ENCODE data around the gene PRDM11.

PRDM11 gene

GRCh38 chr11:45259592-45259991, 113.2 kb downstream of the PRDM11 start:
- no peaks in the 10 kb centered on the region for H3K36me3 ChIP-seq (ENCODE audit: control insufficient read depth in 1 of 2, insufficient read depth in 2 of 2, low read depth in 1 of 2, low read length in 2 of 2)
- H4K91ac ChIP-seq (ENCODE audit: low read length): no peak overlapping the region
- no peak overlapping the region for H2AFZ ChIP-seq (ENCODE audit: low read depth, low read length)
- H4K8ac ChIP-seq (ENCODE audit: low read length): no peak overlapping the region
- no peaks in the 10 kb centered on the region for H3K79me1 ChIP-seq (replicated peaks; ENCODE audit: low read length, poor library complexity, severe bottlenecking)
- H3K4me2 ChIP-seq (ENCODE audit: low read length, poor library complexity, severe bottlenecking): no peak overlapping the region
- H2AK5ac ChIP-seq (ENCODE audit: low read length, severe bottlenecking): no peak overlapping the region
- peaks cover 0 to 23% of the 10 kb centered on the region in 2 experiments for H3K27me3 ChIP-seq (ENCODE audit: control insufficient read depth in 1 of 2, insufficient read depth in 1 of 2, low read length in 2 of 2)
- no peak overlapping the region for H2BK12ac ChIP-seq (ENCODE audit: low read length in 2 of 2)
- H3K9me3 ChIP-seq (ENCODE audit: control insufficient read depth, low read length): no peaks in the 10 kb centered on the region
- H3K9ac ChIP-seq (ENCODE audit: low read length): no peak overlapping the region
- no peak overlapping the region for H3K23ac ChIP-seq (ENCODE audit: low read length in 2 of 2)
- H2BK15ac ChIP-seq (ENCODE audit: low read depth, poor library complexity, severe bottlenecking): no peak overlapping the region
- peaks cover 14% of the 10 kb centered on the region for H3K4me1 ChIP-seq (ENCODE audit: control insufficient read depth, insufficient read depth, low read depth, low read length)
- H2BK120ac ChIP-seq (ENCODE audit: low read depth, low read length): no peak overlapping the region
- no peak overlapping the region for H3K18ac ChIP-seq (ENCODE audit: low read depth in 1 of 2, low read length in 2 of 2)
- no peak overlapping the region for H3K4me3 ChIP-seq (ENCODE audit: insufficient read depth in 1 of 2, low read depth in 1 of 2, low read length in 2 of 2)
- 92% methylated on average over 3 of the region's 3 CpGs for WGBS
- H3K4ac ChIP-seq (ENCODE audit: low read depth in 1 of 2, low read length in 2 of 2): no peak overlapping the region
- H2BK5ac ChIP-seq (ENCODE audit: low read depth, low read length, poor library complexity, severe bottlenecking): no peak overlapping the region
- no peak for DNase-seq
- no peak overlapping the region for H3K27ac ChIP-seq (ENCODE audit: low read length, poor library complexity, severe bottlenecking)
- H3K14ac ChIP-seq (ENCODE audit: low read length in 2 of 2): no peak overlapping the region

DNA sequence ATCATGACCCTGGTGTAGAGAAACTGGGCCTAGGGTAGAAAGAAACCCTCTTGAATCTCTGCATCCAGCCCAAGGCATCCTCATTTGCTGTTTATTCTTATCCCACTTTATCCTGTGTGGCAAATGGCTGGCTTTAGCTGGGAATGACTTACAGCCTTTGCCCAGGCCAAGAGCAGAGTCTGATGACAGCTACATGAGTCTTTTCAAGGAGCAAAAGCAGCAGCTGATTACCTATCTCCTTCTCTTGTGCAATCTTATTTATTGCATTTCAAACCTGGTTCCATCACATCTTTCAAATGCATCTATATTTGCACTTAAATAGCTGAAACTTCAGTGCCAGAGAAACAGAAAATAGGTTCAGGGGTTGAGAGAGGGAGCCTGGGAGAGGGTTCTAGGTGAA, 113.6 kb downstream of the PRDM11 start:
- DNase-seq: no peak
- H2BK120ac ChIP-seq (ENCODE audit: low read depth, low read length): no peak overlapping the region
- no peak overlapping the region for H2BK15ac ChIP-seq (ENCODE audit: low read depth, poor library complexity, severe bottlenecking)
- no peaks in the 10 kb centered on the region for H3K36me3 ChIP-seq (ENCODE audit: control insufficient read depth in 1 of 2, insufficient read depth in 2 of 2, low read depth in 1 of 2, low read length in 2 of 2)
- H2BK12ac ChIP-seq (ENCODE audit: low read length in 2 of 2): no peak overlapping the region
- H3K14ac ChIP-seq (ENCODE audit: low read length in 2 of 2): no peak overlapping the region
- H3K4me2 ChIP-seq (ENCODE audit: low read length, poor library complexity, severe bottlenecking): no peak overlapping the region
- no peak overlapping the region for H2AFZ ChIP-seq (ENCODE audit: low read depth, low read length)
- no peak overlapping the region for H3K23ac ChIP-seq (ENCODE audit: low read length in 2 of 2)
- H3K18ac ChIP-seq (ENCODE audit: low read depth in 1 of 2, low read length in 2 of 2): no peak overlapping the region
- peaks cover 14% of the 10 kb centered on the region for H3K4me1 ChIP-seq (ENCODE audit: control insufficient read depth, insufficient read depth, low read depth, low read length)
- H3K27me3 ChIP-seq (ENCODE audit: control insufficient read depth in 1 of 2, insufficient read depth in 1 of 2, low read length in 2 of 2): peaks cover 0 to 22% of the 10 kb centered on the region in 2 experiments
- H3K4me3 ChIP-seq (ENCODE audit: insufficient read depth in 1 of 2, low read depth in 1 of 2, low read length in 2 of 2): no peak overlapping the region
- H3K27ac ChIP-seq (ENCODE audit: low read length, poor library complexity, severe bottlenecking): no peak overlapping the region
- H3K9me3 ChIP-seq (ENCODE audit: control insufficient read depth, low read length): no peaks in the 10 kb centered on the region
- no peak overlapping the region for H4K91ac ChIP-seq (ENCODE audit: low read length)
- H3K4ac ChIP-seq (ENCODE audit: low read depth in 1 of 2, low read length in 2 of 2): no peak overlapping the region
- H3K9ac ChIP-seq (ENCODE audit: low read length): no peak overlapping the region
- no peak overlapping the region for H2BK5ac ChIP-seq (ENCODE audit: low read depth, low read length, poor library complexity, severe bottlenecking)
- H3K79me1 ChIP-seq (replicated peaks; ENCODE audit: low read length, poor library complexity, severe bottlenecking): no peaks in the 10 kb centered on the region
- no peak overlapping the region for H4K8ac ChIP-seq (ENCODE audit: low read length)
- no peak overlapping the region for H2AK5ac ChIP-seq (ENCODE audit: low read length, severe bottlenecking)

- Histone ChIP-seq H3K9ac (ENCODE audit: low read length) (no peak overlapping the region), H2BK15ac (ENCODE audit: low read depth, poor library complexity, severe bottlenecking) (no peak overlapping the region), H2BK5ac (ENCODE audit: low read depth, low read length, poor library complexity, severe bottlenecking) (no peak overlapping the region), H2AK5ac (ENCODE audit: low read length, severe bottlenecking) (no peak overlapping the region), H3K27ac (ENCODE audit: low read length, poor library complexity, severe bottlenecking) (no peak overlapping the region), H3K23ac (ENCODE audit: low read length in 2 of 2) (no peak overlapping the region), H3K4me3 (ENCODE audit: insufficient read depth in 1 of 2, low read depth in 1 of 2, low read length in 2 of 2) (no peak overlapping the region), H3K14ac (ENCODE audit: low read length in 2 of 2) (no peak overlapping the region), H3K4me2 (ENCODE audit: low read length, poor library complexity, severe bottlenecking) (no peak overlapping the region), H4K8ac (ENCODE audit: low read length) (no peak overlapping the region), H3K79me1 (replicated peaks; ENCODE audit: low read length, poor library complexity, severe bottlenecking) (no peaks in the 10 kb centered on the region), H4K91ac (ENCODE audit: low read length) (no peak overlapping the region), H3K36me3 (ENCODE audit: control insufficient read depth in 1 of 2, insufficient read depth in 2 of 2, low read depth in 1 of 2, low read length in 2 of 2) (no peaks in the 10 kb centered on the region), H2AFZ (ENCODE audit: low read depth, low read length) (no peak overlapping the region), H2BK12ac (ENCODE audit: low read length in 2 of 2) (no peak overlapping the region), H3K27me3 (ENCODE audit: control insufficient read depth in 1 of 2, insufficient read depth in 1 of 2, low read length in 2 of 2) (peaks cover 0 to 16% of the 10 kb centered on the region in 2 experiments), H3K4me1 (ENCODE audit: control insufficient read depth, insufficient read depth, low read depth, low read length) (peaks cover 27% of the 10 kb centered on the region), H3K4ac (ENCODE audit: low read depth in 1 of 2, low read length in 2 of 2) (no peak overlapping the region), H3K18ac (ENCODE audit: low read depth in 1 of 2, low read length in 2 of 2) (no peak overlapping the region), H3K9me3 (ENCODE audit: control insufficient read depth, low read length) (no peaks in the 10 kb centered on the region), H2BK120ac (ENCODE audit: low read depth, low read length) (no peak overlapping the region)
- WGBS: 77% methylated on average over 3 of the region's 4 CpGs
- DNase-seq: no peak
Measured at GRCh38 chr11:45262900-45263299, 116.5 kb downstream of the PRDM11 start.

DNA sequence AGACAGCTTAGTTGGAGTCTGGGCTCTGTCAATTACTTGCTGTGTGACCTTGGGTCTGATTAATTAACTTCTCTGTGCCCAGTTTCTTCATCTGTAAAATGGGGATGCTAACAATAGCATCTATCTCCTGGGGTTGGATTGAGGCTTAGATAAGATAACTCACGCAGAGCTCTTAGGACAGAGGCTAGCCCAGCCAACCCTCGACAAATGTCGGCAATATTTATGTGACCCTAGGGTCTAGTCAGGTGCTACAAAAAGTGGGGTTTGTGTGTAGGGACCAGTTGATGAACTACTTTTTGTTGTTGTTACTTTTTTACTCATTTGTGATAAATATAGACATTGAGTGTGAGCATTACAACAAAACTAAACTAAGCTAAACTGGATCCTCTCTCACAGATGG, 117.3 kb downstream of the PRDM11 start:
- DNase-seq: no peak
- Histone ChIP-seq H2AFZ (ENCODE audit: low read depth, low read length) (no peak overlapping the region), H2BK120ac (ENCODE audit: low read depth, low read length) (no peak overlapping the region), H3K9ac (ENCODE audit: low read length) (no peak overlapping the region), H3K27me3 (ENCODE audit: control insufficient read depth in 1 of 2, insufficient read depth in 1 of 2, low read length in 2 of 2) (peaks cover 0 to 24% of the 10 kb centered on the region in 2 experiments), H3K36me3 (ENCODE audit: control insufficient read depth in 1 of 2, insufficient read depth in 2 of 2, low read depth in 1 of 2, low read length in 2 of 2) (no peaks in the 10 kb centered on the region), H2AK5ac (ENCODE audit: low read length, severe bottlenecking) (no peak overlapping the region), H2BK15ac (ENCODE audit: low read depth, poor library complexity, severe bottlenecking) (no peak overlapping the region), H3K4me2 (ENCODE audit: low read length, poor library complexity, severe bottlenecking) (no peak overlapping the region), H2BK12ac (ENCODE audit: low read length in 2 of 2) (no peak overlapping the region), H3K14ac (ENCODE audit: low read length in 2 of 2) (no peak overlapping the region), H3K79me1 (replicated peaks; ENCODE audit: low read length, poor library complexity, severe bottlenecking) (no peaks in the 10 kb centered on the region), H3K18ac (ENCODE audit: low read depth in 1 of 2, low read length in 2 of 2) (no peak overlapping the region), H4K8ac (ENCODE audit: low read length) (no peak overlapping the region), H4K91ac (ENCODE audit: low read length) (no peak overlapping the region), H3K4me3 (ENCODE audit: insufficient read depth in 1 of 2, low read depth in 1 of 2, low read length in 2 of 2) (no peak overlapping the region), H3K9me3 (ENCODE audit: control insufficient read depth, low read length) (no peaks in the 10 kb centered on the region), H3K4ac (ENCODE audit: low read depth in 1 of 2, low read length in 2 of 2) (no peak overlapping the region), H3K23ac (ENCODE audit: low read length in 2 of 2) (no peak overlapping the region), H2BK5ac (ENCODE audit: low read depth, low read length, poor library complexity, severe bottlenecking) (no peak overlapping the region), H3K4me1 (ENCODE audit: control insufficient read depth, insufficient read depth, low read depth, low read length) (peaks cover 28% of the 10 kb centered on the region), H3K27ac (ENCODE audit: low read length, poor library complexity, severe bottlenecking) (no peak overlapping the region)
- WGBS: 92% methylated on average over 3 of the region's 3 CpGs
